ENCODE results near the gene CARNS1. TPM values are rescaled to one million over a fixed set of nuclear protein-coding genes. Genes with fewer than 3 reads are reported as not detected.
A peak's percentile ranks its signal among the peaks of the same experiment; 100 is the strongest.

Gene CARNS1
- total and polyA plus RNA-seq, 2 of the 13 experiments (the other 11 are each of a cell fraction or from before 2014, with no cell fraction given) = not detected

DNA sequence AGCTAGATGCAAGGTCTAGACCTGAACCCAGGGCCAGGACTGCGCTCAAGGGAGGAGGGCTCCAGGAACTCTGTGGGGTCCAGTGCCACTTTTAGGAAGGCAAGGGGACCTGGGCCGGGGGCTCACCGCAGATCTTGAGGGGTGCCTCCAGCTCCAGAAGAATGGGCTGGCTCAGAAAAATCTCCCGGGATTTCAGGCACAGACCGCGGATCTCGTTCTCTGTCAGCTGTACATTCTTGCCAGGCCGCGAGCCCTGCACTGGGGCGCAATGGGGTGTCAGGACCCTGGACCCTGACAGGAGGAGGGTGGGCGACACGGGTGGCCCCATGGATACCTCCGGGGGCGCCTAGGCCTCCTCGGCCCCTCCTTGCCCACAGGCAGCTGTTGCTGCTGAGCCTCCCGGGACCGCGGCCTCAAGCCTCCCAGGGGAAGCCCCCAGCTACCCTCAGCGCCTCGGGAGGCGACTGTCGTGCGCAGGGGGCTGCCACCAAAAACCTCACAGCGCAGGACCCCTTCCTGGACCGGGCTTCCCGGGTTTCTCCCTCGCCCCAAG is 14.5 kb upstream of the CARNS1 start (continued):
- TF ChIP-seq, protein P1, sequence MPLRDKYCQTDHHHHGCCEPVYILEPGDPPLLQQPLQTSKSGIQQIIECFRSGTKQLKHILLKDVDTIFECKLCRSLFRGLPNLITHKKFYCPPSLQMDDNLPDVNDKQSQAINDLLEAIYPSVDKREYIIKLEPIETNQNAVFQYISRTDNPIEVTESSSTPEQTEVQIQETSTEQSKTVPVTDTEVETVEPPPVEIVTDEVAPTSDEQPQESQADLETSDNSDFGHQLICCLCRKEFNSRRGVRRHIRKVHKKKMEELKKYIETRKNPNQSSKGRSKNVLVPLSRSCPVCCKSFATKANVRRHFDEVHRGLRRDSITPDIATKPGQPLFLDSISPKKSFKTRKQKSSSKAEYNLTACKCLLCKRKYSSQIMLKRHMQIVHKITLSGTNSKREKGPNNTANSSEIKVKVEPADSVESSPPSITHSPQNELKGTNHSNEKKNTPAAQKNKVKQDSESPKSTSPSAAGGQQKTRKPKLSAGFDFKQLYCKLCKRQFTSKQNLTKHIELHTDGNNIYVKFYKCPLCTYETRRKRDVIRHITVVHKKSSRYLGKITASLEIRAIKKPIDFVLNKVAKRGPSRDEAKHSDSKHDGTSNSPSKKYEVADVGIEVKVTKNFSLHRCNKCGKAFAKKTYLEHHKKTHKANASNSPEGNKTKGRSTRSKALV (CRISPR knock-in tag; IDR thresholded peaks at IDR 0.05) = peak; percentile 30; the same call in 1 of the 2 replicates
- TF ChIP-seq ZNF546 (CRISPR knock-in tag; conservative IDR thresholded peaks at IDR 0.05) (no peak; the same call in 1 of the 2 replicates), ZSCAN31 (CRISPR knock-in tag; IDR thresholded peaks at IDR 0.05; ENCODE audit: low read depth) (0 out of 2 replicates have a peak, but pooled peaks have one; percentile 20), RBM39 (IDR thresholded peaks at IDR 0.05; ENCODE audit: low read depth, low read length, poor library complexity, severe bottlenecking) (no peak), WIZ (CRISPR knock-in tag; IDR thresholded peaks at IDR 0.05) (peak; percentile 80; the same call in 1 of the 2 replicates), ATF7-NPFF (CRISPR knock-in tag; IDR thresholded peaks at IDR 0.05; ENCODE audit: low read depth) (0 out of 2 replicates have a peak, but pooled peaks have one; percentile 25)
- TF ChIP-seq, protein P2, sequence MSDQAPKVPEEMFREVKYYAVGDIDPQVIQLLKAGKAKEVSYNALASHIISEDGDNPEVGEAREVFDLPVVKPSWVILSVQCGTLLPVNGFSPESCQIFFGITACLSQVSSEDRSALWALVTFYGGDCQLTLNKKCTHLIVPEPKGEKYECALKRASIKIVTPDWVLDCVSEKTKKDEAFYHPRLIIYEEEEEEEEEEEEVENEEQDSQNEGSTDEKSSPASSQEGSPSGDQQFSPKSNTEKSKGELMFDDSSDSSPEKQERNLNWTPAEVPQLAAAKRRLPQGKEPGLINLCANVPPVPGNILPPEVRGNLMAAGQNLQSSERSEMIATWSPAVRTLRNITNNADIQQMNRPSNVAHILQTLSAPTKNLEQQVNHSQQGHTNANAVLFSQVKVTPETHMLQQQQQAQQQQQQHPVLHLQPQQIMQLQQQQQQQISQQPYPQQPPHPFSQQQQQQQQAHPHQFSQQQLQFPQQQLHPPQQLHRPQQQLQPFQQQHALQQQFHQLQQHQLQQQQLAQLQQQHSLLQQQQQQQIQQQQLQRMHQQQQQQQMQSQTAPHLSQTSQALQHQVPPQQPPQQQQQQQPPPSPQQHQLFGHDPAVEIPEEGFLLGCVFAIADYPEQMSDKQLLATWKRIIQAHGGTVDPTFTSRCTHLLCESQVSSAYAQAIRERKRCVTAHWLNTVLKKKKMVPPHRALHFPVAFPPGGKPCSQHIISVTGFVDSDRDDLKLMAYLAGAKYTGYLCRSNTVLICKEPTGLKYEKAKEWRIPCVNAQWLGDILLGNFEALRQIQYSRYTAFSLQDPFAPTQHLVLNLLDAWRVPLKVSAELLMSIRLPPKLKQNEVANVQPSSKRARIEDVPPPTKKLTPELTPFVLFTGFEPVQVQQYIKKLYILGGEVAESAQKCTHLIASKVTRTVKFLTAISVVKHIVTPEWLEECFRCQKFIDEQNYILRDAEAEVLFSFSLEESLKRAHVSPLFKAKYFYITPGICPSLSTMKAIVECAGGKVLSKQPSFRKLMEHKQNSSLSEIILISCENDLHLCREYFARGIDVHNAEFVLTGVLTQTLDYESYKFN (CRISPR knock-in tag; conservative IDR thresholded peaks at IDR 0.05) = no peak
- TF ChIP-seq, protein P3, sequence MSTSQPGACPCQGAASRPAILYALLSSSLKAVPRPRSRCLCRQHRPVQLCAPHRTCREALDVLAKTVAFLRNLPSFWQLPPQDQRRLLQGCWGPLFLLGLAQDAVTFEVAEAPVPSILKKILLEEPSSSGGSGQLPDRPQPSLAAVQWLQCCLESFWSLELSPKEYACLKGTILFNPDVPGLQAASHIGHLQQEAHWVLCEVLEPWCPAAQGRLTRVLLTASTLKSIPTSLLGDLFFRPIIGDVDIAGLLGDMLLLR (CRISPR knock-in tag; IDR thresholded peaks at IDR 0.05) = 0 out of 2 replicates have a peak, but pooled peaks have one; percentile 56
- TF ChIP-seq, protein P4, sequence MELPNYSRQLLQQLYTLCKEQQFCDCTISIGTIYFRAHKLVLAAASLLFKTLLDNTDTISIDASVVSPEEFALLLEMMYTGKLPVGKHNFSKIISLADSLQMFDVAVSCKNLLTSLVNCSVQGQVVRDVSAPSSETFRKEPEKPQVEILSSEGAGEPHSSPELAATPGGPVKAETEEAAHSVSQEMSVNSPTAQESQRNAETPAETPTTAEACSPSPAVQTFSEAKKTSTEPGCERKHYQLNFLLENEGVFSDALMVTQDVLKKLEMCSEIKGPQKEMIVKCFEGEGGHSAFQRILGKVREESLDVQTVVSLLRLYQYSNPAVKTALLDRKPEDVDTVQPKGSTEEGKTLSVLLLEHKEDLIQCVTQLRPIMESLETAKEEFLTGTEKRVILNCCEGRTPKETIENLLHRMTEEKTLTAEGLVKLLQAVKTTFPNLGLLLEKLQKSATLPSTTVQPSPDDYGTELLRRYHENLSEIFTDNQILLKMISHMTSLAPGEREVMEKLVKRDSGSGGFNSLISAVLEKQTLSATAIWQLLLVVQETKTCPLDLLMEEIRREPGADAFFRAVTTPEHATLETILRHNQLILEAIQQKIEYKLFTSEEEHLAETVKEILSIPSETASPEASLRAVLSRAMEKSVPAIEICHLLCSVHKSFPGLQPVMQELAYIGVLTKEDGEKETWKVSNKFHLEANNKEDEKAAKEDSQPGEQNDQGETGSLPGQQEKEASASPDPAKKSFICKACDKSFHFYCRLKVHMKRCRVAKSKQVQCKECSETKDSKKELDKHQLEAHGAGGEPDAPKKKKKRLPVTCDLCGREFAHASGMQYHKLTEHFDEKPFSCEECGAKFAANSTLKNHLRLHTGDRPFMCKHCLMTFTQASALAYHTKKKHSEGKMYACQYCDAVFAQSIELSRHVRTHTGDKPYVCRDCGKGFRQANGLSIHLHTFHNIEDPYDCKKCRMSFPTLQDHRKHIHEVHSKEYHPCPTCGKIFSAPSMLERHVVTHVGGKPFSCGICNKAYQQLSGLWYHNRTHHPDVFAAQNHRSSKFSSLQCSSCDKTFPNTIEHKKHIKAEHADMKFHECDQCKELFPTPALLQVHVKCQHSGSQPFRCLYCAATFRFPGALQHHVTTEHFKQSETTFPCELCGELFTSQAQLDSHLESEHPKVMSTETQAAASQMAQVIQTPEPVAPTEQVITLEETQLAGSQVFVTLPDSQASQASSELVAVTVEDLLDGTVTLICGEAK (IDR thresholded peaks at IDR 0.05) = no peak
- TF ChIP-seq, protein P4 (CRISPR knock-in tag; IDR thresholded peaks at IDR 0.05) = 0 out of 2 replicates have a peak, but pooled peaks have one; percentile 38
- TF ChIP-seq, protein P5, sequence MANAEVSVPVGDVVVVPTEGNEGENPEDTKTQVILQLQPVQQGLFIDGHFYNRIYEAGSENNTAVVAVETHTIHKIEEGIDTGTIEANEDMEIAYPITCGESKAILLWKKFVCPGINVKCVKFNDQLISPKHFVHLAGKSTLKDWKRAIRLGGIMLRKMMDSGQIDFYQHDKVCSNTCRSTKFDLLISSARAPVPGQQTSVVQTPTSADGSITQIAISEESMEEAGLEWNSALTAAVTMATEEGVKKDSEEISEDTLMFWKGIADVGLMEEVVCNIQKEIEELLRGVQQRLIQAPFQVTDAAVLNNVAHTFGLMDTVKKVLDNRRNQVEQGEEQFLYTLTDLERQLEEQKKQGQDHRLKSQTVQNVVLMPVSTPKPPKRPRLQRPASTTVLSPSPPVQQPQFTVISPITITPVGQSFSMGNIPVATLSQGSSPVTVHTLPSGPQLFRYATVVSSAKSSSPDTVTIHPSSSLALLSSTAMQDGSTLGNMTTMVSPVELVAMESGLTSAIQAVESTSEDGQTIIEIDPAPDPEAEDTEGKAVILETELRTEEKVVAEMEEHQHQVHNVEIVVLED (CRISPR knock-in tag; IDR thresholded peaks at IDR 0.05; ENCODE audit: borderline replicate concordance) = no peak
